Type B pancreatic cell (in vitro differentiated cells): ENCODE measurements around the gene MAP4K3. TPM values are rescaled to one million over a fixed set of nuclear protein-coding genes. Genes with fewer than 3 reads are reported as not detected.

Experiments
- DNase-seq: peaks from one replicate; pipeline ENCODE4 v3.0.0; 2021; ENCODE audit warnings: mixed read lengths; ENCODE audit not compliant: unreplicated experiment; ENCODE audit errors: extremely low spot score
- H3K27ac Mint-ChIP-seq: 2 replicates; pipeline ENCODE4 v1.8.0; 2021; ENCODE audit warnings: mild to moderate bottlenecking, mixed read lengths
- H3K27me3 Mint-ChIP-seq: 2 replicates; pipeline ENCODE4 v1.8.0; 2021; ENCODE audit warnings: mixed read lengths
- H3K36me3 Mint-ChIP-seq: 2 replicates; pipeline ENCODE4 v1.8.0; 2021; ENCODE audit warnings: mixed read lengths
- H3K4me1 Mint-ChIP-seq: one replicate; pipeline ENCODE4 v1.8.0; 2021; ENCODE audit warnings: mixed read lengths; ENCODE audit not compliant: unreplicated experiment
- H3K4me3 Mint-ChIP-seq: 2 replicates; pipeline ENCODE4 v1.8.0; 2021; ENCODE audit warnings: mild to moderate bottlenecking, mixed read lengths
- H3K9me3 Mint-ChIP-seq: 2 replicates; pipeline ENCODE4 v1.8.0; 2021; ENCODE audit warnings: mixed read lengths
- CTCF ChIP-seq: fragments of 200-600 bp; sonication (generic); conservative IDR thresholded peaks from 2 replicates; pipeline ENCODE4 v1.5.0; 2021; ENCODE audit warnings: antibody characterized with exemption, mild to moderate bottlenecking
- total RNA-seq: library from RNA; stranded (reverse); gene quantifications from 2 replicates; pipeline ENCODE4 v1.2.1, GENCODE V29; 2021; ENCODE audit warnings: low replicate concordance

Gene MAP4K3
- total RNA-seq, 1 donor from 2014 or later: 49.0 TPM

GRCh38 chr2:39407516-39408296 is 29.4 kb downstream of the MAP4K3 start:
- no peak for TF ChIP-seq CTCF
- H3K4me1 Mint-ChIP-seq: peaks cover 64% of the 10 kb centered on the region
- H3K4me3 Mint-ChIP-seq: peak overlapping the region; percentile 37
- no peaks in the 10 kb centered on the region for H3K9me3 Mint-ChIP-seq
- H3K36me3 Mint-ChIP-seq: peaks cover 13% of the 10 kb centered on the region
- H3K27ac Mint-ChIP-seq: peak overlapping the region; percentile 51
- no peak for DNase-seq
- no peaks in the 10 kb centered on the region for H3K27me3 Mint-ChIP-seq

- DNase-seq: no peak
- Mint-ChIP-seq H3K36me3 (peaks cover 8% of the 10 kb centered on the region), H3K27ac (no peak overlapping the region), H3K27me3 (no peaks in the 10 kb centered on the region), H3K9me3 (no peaks in the 10 kb centered on the region), H3K4me3 (no peak overlapping the region), H3K4me1 (peaks cover 63% of the 10 kb centered on the region)
- TF ChIP-seq CTCF: no peak
These were observed 31.7 kb downstream of the MAP4K3 start for GRCh38 chr2:39405364-39405763.

- Mint-ChIP-seq H3K27me3 (no peaks in the 10 kb centered on the region), H3K27ac (no peak overlapping the region), H3K4me1 (peaks cover 62% of the 10 kb centered on the region), H3K4me3 (no peak overlapping the region), H3K9me3 (no peaks in the 10 kb centered on the region), H3K36me3 (peaks cover 8% of the 10 kb centered on the region)
- TF ChIP-seq CTCF: no peak
- no peak for DNase-seq
These were observed 33.8 kb downstream of the MAP4K3 start for GRCh38 chr2:39403311-39403710.

GRCh38 chr2:39401319-39401718 is 35.8 kb downstream of the MAP4K3 start:
- TF ChIP-seq CTCF: no peak
- Mint-ChIP-seq H3K9me3 (no peaks in the 10 kb centered on the region), H3K27ac (no peak overlapping the region), H3K27me3 (no peaks in the 10 kb centered on the region), H3K36me3 (peaks cover 6% of the 10 kb centered on the region), H3K4me1 (peaks cover 50% of the 10 kb centered on the region), H3K4me3 (no peak overlapping the region)
- no peak for DNase-seq

- no peaks in the 10 kb centered on the region for H3K36me3 Mint-ChIP-seq
- H3K27ac Mint-ChIP-seq: peak overlapping the region; percentile 62
- no peak for DNase-seq
- no peaks in the 10 kb centered on the region for H3K9me3 Mint-ChIP-seq
- TF ChIP-seq CTCF: no peak
- no peaks in the 10 kb centered on the region for H3K27me3 Mint-ChIP-seq
- peaks cover 46% of the 10 kb centered on the region for H3K4me1 Mint-ChIP-seq
- no peak overlapping the region for H3K4me3 Mint-ChIP-seq
These were observed 37.5 kb downstream of the MAP4K3 start for GRCh38 chr2:39399570-39399969.
